Psoas muscle (tissue), 8 donors: Measurements from ENCODE around the gene GMNC. TPM values are rescaled to one million over a fixed set of nuclear protein-coding genes. Genes with fewer than 3 reads are reported as not detected.

Source experiments
- ATAC-seq, 4 donors: fragments of 200-7000 bp; cut with Tn5 transposase; one replicate each; pipeline ENCODE4 v1.9.1; 2020; ENCODE audit warnings: moderate library complexity in 3 of 4, mild to moderate bottlenecking in 2 of 4
- DNase-seq, 2 donors: peaks; one replicate each; pipeline ENCODE4 v3.0.0-alpha.2; 2020
- H3K27ac ChIP-seq: fragments of 200-600 bp; one replicate; pipeline ENCODE4 v1.8.0; 2022
- H3K27me3 ChIP-seq, 3 donors: fragments of 200-600 bp in 1 of 3; one replicate each; pipeline versions ENCODE4 v1.6.1 to v1.8.0; 2013 to 2022; ENCODE audit warnings: low read length in 2 of 3, mild to moderate bottlenecking in 2 of 3, moderate library complexity in 1 of 3; ENCODE audit not compliant: insufficient read depth in 3 of 3
- H3K36me3 ChIP-seq, 2 donors: fragments of 200-600 bp in 1 of 2; one replicate each; pipeline versions ENCODE4 v1.6.1 to v1.8.0; 2013 to 2022; ENCODE audit warnings: low read depth in 1 of 2, mild to moderate bottlenecking in 1 of 2, moderate library complexity in 1 of 2; ENCODE audit not compliant: insufficient read depth in 1 of 2
- H3K4me1 ChIP-seq: fragments of 200-600 bp; one replicate; pipeline ENCODE4 v1.8.0; 2022
- H3K4me3 ChIP-seq: fragments of 200-600 bp; one replicate; pipeline ENCODE4 v1.8.0; 2022; ENCODE audit warnings: mild to moderate bottlenecking
- H3K9me3 ChIP-seq: fragments of 200-600 bp; one replicate; pipeline ENCODE4 v1.8.0; 2022
- WGBS, 3 donors: extraction: QIAGEN DNeasy Blood & Tissue Kit; methylation state at CpG; one replicate each; pipeline versions ENCODE4 v1.1.6 to v1.1.7; 2013; 5-methylcytosine and 5-hydroxymethylcytosine counted together
- intact Hi-C, 2 donors: fragments of 100-400 bp; cut with DNase I; formaldehyde crosslinking; loops; one replicate each; pipeline versions ENCODE4 v1.11.0 to v1.14.2; 2022
- polyA plus RNA-seq, 3 donors: library from polyadenylated mRNA; stranded (reverse); fragments of 200-250 nt; gene quantifications; one replicate each; pipeline ENCODE4 v1.2.3, GENCODE V29; 2013
- total RNA-seq, 4 donors: library from RNA; stranded (reverse); fragmentation: NEBNext Ultra II Directional in 2 of 4; extraction: Animal tissue kit (Norgen Biotek cat#: 25700) in 2 of 4; gene quantifications; one replicate each; pipeline versions ENCODE4 v1.2.1 to v1.2.4, GENCODE V29; 2021 to 2023
- TF ChIP-seq, protein P1 (sequence below): fragments of 200-600 bp; IDR thresholded peaks from one replicate; pipeline ENCODE4 v1.8.0; 2022; ENCODE audit warnings: antibody characterized with exemption
- donor health status: healthy with polysubstance abuse.
- donor health status: DM: no; HTN: no; CAD: no; lungs with moderate emphysema.
- donor health status: Bipolar disorder and iron deficiency.
- donor health status: healthy.
- donor health status: DM: yes; HTN: yes; CAD: no.
- donor health status: DM: no; HTN: no; CAD: no.
- donor health status: DM: no; HTN: no; CAD: no.
- donor health status: DM: yes; HTN: yes; CAD: no.

GMNC gene
- total and polyA plus RNA-seq, 7 donors = 0.03 to 0.30 (median 0.25) TPM; not detected in 3

DNA sequence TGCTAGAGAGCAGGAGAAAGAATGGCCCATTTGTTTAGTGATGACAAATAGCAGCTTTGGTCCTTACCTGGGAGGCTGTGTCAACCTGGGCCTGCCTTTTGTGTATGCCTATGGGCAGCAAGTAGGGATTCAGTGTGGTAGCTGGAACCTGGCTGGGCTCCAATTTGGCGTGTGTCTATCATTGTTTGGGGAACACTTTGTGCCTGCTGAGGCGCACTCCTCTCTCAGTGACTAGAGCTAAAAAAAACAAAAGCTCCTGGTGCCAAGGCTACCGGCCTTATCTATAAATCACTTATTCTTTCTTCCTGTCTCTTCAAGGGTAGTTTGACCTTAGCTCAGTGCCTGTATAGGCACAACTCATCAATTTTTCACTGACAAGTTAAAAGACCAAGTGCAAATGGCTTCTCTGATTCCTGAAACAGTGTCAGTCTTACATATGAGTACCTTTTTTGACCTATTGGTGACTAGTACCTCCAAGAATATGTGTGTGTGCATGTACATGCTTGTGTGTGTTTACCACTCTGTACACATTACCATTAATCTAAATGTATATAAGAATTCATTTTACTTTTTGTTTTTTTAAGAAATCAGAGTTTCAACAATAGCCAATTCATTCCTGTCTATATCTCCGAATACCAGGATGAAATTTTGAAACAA, 54.6 kb downstream of the GMNC start:
- H3K36me3 ChIP-seq = no peaks in the 10 kb centered on the region
- H3K27me3 ChIP-seq = no peaks in the 10 kb centered on the region
- peak; percentile 25 to 76 for DNase-seq
- H3K4me1 ChIP-seq = no peaks in the 10 kb centered on the region
- 26 to 37% (median 30%) methylated on average over 4 of the region's 4 CpGs for whole genome bisulfite sequencing, 3 donors
- H3K4me3 ChIP-seq = no peak overlapping the region
- ATAC-seq = peak in 2 of 4 donors; percentile 88 to 92
- intact Hi-C loops = no loop called here
- H3K27ac ChIP-seq = no peak overlapping the region
- TF ChIP-seq, protein P1, sequence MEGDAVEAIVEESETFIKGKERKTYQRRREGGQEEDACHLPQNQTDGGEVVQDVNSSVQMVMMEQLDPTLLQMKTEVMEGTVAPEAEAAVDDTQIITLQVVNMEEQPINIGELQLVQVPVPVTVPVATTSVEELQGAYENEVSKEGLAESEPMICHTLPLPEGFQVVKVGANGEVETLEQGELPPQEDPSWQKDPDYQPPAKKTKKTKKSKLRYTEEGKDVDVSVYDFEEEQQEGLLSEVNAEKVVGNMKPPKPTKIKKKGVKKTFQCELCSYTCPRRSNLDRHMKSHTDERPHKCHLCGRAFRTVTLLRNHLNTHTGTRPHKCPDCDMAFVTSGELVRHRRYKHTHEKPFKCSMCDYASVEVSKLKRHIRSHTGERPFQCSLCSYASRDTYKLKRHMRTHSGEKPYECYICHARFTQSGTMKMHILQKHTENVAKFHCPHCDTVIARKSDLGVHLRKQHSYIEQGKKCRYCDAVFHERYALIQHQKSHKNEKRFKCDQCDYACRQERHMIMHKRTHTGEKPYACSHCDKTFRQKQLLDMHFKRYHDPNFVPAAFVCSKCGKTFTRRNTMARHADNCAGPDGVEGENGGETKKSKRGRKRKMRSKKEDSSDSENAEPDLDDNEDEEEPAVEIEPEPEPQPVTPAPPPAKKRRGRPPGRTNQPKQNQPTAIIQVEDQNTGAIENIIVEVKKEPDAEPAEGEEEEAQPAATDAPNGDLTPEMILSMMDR = no peak
- H3K9me3 ChIP-seq = no peaks in the 10 kb centered on the region
